GM18519 (cell line): Measurements from ENCODE around the gene MAPK10.

Experiments used
- ATAC-seq: cut with Tn5 transposase; IDR thresholded peaks from one replicate; pipeline ENCODE4 v1.9.1; 2021; ENCODE audit warnings: mild to moderate bottlenecking, moderate library complexity; ENCODE audit not compliant: unreplicated experiment, low FRiP score

Gene MAPK10

GRCh38 chr4:86359944-86360478 is at the start of gene MAPK10:
TSS of gene MAPK10 (minus strand) at chr4:86360053.
- peak; percentile 97 for ATAC-seq

DNA sequence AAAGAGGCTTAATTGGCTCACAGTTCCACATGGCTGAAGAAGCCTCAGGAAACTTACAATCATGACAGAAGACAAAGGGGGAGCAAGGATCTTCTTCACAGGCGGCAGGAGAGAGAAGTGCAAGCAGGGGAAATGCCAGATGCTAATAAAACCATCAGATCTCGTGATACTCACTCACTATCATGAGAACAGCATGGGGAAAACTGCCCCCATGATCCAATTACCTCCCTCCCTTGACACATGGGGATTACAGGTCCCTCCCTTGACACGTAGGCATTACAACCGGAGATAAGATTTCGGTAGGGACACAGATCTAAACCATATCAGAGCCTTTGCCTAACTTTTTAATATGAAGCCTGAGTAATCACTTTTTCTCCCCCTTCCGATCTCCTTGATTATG is 43.7 kb upstream of the MAPK10 start:
- ATAC-seq = no peak

- ATAC-seq = no peak
Measured at GRCh38 chr4:86401826-86402225, 42.0 kb upstream of the MAPK10 start.

- ATAC-seq = no peak
Measured at GRCh38 chr4:86400216-86400615, 40.4 kb upstream of the MAPK10 start.

- ATAC-seq = peak; percentile 73
Measured at GRCh38 chr4:86398187-86398586, 38.3 kb upstream of the MAPK10 start.

GRCh38 chr4:86393749-86394148 is 33.9 kb upstream of the MAPK10 start:
- ATAC-seq = no peak

GRCh38 chr4:86389664-86390063 is 29.8 kb upstream of the MAPK10 start:
- no peak for ATAC-seq

GRCh38 chr4:86388252-86388651 is 28.4 kb upstream of the MAPK10 start:
- ATAC-seq = no peak

DNA sequence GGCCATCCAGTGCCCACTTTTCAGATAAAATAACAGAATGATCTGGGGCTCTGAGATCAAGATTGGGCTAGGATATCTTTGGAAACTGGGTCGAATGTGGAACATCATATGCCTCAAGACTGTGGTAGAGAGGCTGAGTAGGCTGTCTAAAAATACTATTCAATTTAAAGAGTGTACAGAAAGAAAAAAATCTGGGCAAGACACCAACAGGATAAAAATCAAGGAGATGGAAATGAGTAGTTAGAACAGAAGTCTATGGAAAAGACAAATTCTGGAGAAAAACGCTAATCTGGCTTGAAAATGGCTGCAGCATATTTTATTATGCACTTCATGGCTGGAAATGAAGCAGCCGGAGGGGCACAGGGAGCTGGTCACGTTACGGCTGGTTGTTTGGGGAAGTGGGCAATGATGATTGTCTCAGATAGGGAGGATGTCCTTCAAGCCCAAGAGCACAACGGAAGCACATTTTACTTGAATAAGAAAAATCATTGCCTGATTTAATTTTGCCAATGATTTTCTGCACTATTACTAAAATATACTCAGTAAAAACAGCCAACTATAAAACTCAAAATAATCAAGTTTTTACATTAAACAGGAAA is 27.1 kb upstream of the MAPK10 start:
- no peak for ATAC-seq

DNA sequence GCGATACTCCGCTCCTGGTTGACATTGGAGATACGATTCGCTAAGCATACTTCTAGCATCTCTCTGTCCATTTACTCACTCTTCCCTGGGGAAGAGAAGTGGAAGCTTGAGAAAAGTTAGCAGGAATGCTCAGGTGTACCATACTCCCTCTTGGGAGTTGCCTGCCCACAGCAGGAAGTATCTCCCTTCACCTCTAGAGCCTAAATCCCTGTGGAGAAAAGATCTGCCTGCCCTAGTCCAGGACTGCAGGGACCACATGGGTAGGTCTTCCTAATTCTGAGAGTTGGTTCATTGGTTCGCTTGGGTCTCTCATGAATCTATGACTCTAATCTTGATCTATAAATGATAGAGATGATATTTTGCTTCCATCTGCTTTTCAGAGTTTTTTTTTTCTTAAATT is 26.3 kb upstream of the MAPK10 start:
- no peak for ATAC-seq

- no peak for ATAC-seq
Measured at GRCh38 chr4:86381431-86381830, 21.6 kb upstream of the MAPK10 start.

GRCh38 chr4:86380181-86380724 is 20.4 kb upstream of the MAPK10 start:
- ATAC-seq = no peak

DNA sequence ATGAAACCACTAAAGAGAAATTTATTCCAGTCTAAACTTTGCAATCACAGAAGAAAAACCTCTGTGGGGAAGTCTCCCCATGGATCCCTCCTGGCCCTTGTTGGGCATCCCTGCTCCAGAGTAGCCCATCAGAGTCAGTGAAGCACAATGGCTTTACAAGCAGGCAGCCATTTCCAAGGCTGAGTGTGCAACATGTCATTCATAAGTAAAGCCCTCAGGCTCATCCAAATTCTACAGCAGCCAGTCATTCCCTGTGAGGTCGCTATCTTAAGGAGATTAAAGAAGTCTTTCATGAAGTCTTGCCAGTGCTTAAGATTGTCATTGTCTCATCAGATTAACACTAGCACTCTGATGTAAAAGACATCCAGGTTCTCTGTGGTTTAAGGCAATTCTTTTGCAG is 17.0 kb upstream of the MAPK10 start:
- ATAC-seq = no peak

DNA sequence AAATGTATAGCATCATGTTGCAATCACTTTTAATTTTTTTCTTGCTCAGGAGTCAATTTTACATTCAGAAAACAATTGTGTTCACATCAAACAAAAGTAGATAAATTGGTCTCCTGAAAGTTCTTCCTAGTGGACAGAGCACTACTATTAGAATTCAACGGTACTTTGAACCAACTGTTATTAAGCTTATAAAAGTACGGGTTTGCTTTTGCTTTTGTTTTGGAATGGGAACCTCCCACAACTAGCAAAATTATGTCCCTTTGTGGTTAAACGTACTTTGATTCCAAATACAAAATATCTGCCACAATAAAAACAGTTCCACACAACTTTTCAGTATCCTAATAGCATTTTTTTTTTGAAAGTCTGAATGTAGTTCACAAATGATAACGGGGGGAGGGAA is 8.6 kb upstream of the MAPK10 start:
- ATAC-seq = no peak

DNA sequence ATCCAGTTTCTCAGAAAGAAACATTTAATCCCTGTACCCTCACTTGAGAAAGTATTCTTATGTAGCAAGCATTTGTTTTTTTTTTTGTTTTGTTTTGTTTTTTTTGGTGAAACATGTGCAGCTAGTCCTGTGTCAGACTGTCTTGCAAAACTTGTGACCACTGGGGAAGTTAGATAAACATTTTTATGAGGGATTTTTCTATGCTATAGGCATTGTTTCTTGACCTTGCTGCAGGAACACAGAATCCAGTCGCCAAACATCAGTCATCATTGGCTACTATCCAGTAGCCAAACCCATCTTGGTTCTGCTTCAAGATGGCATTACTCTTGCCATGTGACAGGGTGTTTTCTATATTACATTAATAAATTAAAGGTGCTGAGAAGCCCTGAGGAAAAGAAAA is 7.7 kb upstream of the MAPK10 start:
- ATAC-seq = no peak

GRCh38 chr4:86366920-86367319 is 7.1 kb upstream of the MAPK10 start:
- no peak for ATAC-seq

DNA sequence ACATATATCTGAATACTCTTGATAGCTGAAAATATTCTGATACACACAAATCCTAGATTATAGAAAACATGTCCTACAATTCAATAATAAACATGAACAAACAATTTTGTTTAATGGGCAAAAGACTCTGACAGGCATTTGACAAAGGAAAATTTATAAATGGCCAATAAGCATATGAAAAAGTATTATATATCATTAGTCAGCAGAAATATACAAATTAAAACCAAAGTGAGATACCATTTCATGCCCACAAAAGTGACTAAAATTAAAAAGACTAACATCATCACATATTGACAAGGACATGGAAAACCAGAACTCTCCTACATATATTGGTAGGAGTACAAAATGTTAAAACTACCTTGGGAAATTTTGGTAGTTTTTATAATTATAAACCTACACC is 2.7 kb upstream of the MAPK10 start:
- ATAC-seq = no peak

GRCh38 chr4:86358257-86358656 is 1.6 kb downstream of the MAPK10 start:
- no peak for ATAC-seq

- no peak for ATAC-seq
Measured at GRCh38 chr4:86357608-86358007, 2.2 kb downstream of the MAPK10 start.

DNA sequence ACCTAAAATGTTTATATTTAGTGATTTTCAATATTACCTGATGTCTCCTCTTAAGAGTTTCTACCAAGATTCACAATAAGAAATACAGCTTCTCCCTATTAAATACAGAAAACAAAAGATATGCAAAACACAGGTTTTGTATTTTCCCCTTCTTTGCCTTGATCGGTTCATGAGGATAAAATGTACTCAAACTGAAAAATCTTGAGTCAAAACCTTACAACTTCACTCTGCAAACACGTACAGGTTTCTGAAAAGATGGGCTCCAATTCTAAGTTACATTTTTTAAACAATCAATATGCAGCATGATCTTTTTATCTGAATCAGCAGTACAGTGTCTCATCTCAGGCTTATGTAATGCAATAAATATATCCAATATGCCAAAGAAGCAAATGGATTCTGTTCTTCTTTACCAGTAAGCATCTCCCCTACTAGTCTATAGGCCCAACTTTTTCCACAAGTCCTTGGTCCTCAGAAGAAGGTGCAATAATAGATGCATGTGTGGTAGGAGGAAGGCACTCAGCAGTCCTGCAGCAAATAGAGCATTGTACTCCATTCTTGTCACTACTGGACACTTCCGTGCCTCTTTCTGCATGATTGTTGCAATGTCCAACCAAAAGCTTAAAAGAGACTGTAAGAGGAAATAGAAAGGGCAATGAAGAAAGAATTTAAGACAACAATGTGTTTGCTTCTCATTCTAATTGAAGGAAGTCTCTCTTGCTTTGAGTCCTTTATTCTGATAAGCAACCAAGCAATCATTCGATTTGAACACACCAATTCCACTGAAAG is 3.2 kb downstream of the MAPK10 start:
- ATAC-seq = no peak

GRCh38 chr4:86354390-86354789 is 5.5 kb downstream of the MAPK10 start:
- no peak for ATAC-seq

- ATAC-seq = no peak
Measured at GRCh38 chr4:86346320-86346719, 13.5 kb downstream of the MAPK10 start.
